ENCODE results near the gene VAV2.

Gene VAV2

DNA sequence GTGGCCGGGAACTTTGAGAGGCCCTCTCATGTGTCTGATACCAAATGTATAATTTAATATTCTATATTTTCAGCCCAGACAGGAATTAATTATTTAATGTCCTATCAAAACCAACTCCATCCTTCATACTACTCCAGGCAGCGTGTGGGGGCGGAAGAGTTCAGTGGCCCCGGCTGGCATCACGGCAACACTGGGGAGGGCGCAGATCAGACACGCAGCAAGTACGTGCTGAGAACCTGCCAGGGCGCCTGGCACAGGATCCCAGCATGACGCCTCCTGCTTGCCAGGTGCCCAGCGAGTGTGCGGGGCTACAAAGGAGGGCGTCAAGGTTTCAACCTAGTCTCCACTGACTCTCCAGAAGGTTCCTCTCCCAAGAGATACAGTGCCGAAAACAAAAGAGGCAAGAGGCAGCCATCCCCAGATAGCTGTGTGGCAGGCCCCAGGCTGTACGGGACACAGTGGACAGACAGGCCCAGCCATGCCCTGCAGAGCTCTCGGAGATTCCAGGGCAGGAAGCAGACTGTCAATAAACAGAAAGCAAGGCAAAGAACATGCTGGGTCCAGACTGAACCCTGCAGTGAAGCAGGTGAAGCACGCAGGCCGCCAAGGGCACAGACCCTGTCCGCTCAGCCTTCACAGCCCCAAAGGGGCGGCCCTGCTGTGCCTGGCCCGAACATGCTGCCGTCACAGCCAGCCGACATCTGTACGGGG, 110.3 kb downstream of the VAV2 start:
- Mint-ChIP-seq H3K36me3 (ENCODE audit: low read depth) (no peaks in the 10 kb centered on the region), H3K4me3 (no peak overlapping the region), H3K27ac (no peak overlapping the region), H3K4me1 (no peaks in the 10 kb centered on the region), H3K27me3 (no peaks in the 10 kb centered on the region), H3K9me3 (no peaks in the 10 kb centered on the region)
- no peak for DNase-seq
- ATAC-seq: no peak

DNA sequence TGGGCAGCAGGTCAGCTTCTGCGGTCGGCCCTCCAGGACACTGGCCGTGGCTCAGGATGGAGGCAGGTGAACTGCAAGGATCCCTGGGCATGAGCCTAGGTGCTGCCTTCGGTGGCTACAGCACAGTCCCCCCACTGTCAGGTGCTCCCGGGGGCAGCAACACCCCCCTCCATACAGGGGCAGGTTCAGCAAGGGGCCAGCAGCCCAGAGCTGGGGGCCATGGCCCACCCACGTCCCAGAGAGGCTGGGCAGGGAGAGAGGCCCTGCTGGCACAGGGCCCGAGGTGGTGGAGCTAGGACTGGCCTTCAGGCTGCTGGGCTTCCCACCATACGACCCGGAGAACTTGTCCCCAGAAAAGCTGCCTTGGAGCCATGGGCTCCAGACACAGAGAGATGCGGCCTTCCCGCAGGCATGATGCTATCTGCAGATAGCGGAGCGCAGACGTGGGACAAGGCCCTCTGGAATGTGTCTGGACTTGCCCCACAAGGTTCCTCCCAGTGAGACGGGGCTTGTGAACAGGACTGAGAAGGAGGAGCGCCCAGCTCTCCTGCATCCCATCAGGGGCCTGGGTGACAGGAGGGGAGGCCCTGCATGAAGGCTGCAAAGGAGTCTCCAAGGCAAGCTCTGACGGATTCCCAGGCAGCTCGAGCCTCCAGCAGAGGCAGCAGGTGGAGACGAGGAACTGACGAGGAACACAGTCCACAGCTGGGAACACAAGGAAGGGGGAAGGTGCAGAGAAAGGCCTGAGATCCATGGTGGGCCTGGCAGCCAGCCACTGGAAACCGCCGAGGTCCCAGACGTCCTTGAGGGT, 111.1 kb downstream of the VAV2 start:
- ATAC-seq: no peak
- Mint-ChIP-seq H3K27me3 (no peaks in the 10 kb centered on the region), H3K9me3 (no peaks in the 10 kb centered on the region), H3K4me1 (no peaks in the 10 kb centered on the region), H3K36me3 (ENCODE audit: low read depth) (no peaks in the 10 kb centered on the region), H3K4me3 (no peak overlapping the region), H3K27ac (no peak overlapping the region)
- no peak for DNase-seq

DNA sequence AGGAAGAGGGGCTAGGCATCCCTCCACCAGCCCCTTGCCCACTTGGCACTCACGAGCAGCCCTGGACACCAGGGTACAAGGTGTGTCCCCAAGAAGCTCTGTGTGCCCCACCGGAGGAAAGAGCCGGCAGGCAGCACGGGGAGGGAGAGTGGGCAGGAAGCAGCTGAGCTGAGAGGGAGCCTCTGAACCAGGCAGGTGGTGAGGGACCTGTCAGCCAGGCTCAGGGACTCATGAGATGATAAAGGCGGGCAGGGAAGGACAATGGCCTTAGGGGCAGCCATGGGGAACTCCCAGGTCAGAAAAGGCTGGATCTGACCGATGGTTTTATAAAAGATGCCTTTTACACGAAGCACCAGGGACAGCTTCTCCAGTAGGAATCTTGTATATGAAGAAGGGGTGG, 112.0 kb downstream of the VAV2 start:
- H3K36me3 Mint-ChIP-seq (ENCODE audit: low read depth): no peaks in the 10 kb centered on the region
- H3K27me3 Mint-ChIP-seq: no peaks in the 10 kb centered on the region
- DNase-seq: no peak
- no peak overlapping the region for H3K4me3 Mint-ChIP-seq
- H3K27ac Mint-ChIP-seq: no peak overlapping the region
- H3K9me3 Mint-ChIP-seq: no peaks in the 10 kb centered on the region
- no peaks in the 10 kb centered on the region for H3K4me1 Mint-ChIP-seq
- ATAC-seq: no peak

DNA sequence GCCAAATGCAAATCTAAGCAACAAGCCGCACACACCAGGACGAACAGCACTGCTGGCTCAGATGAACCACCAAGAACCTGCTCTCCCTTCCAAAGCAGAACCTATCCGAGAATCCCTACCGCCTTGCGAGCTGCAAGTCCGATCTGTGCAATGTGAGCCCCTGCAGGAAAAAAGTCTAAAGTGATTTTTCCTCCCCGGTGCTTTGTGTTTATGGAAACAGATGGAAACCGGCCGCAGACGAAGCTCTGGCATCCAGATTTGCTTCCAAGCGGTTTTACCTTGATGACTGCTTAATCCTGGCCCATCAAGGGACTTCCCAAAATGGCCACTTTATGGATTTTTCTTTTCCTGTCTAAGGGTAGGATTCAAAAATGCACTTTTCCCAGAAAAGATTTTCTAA, 112.5 kb downstream of the VAV2 start:
- Mint-ChIP-seq H3K4me3 (no peak overlapping the region), H3K9me3 (no peaks in the 10 kb centered on the region), H3K4me1 (no peaks in the 10 kb centered on the region), H3K36me3 (ENCODE audit: low read depth) (no peaks in the 10 kb centered on the region), H3K27me3 (no peaks in the 10 kb centered on the region), H3K27ac (no peak overlapping the region)
- no peak for ATAC-seq
- no peak for DNase-seq

DNA sequence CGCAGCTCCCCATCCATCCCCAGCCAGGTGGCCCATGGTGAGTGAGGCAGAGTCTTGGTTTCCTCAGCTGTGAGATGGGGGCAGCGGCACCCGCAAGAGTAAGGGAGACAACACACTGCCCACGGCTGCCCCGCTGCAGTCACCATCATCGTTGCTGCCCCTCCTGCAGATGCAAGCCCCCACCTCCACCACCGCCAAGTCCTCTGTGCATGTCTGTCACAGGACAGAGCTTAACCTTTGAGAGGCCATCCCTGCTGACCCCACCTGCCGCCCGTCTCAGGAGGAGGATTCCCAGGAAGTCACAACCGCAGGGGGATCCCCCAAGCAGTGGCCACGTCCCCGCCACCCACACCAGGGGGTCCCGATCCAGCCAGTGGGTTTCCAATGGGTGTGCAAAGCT, 113.7 kb downstream of the VAV2 start:
- H3K27me3 Mint-ChIP-seq: no peaks in the 10 kb centered on the region
- H3K4me3 Mint-ChIP-seq: no peak overlapping the region
- no peak overlapping the region for H3K27ac Mint-ChIP-seq
- DNase-seq: no peak
- H3K4me1 Mint-ChIP-seq: no peaks in the 10 kb centered on the region
- ATAC-seq: no peak
- H3K9me3 Mint-ChIP-seq: no peaks in the 10 kb centered on the region
- no peaks in the 10 kb centered on the region for H3K36me3 Mint-ChIP-seq (ENCODE audit: low read depth)

DNA sequence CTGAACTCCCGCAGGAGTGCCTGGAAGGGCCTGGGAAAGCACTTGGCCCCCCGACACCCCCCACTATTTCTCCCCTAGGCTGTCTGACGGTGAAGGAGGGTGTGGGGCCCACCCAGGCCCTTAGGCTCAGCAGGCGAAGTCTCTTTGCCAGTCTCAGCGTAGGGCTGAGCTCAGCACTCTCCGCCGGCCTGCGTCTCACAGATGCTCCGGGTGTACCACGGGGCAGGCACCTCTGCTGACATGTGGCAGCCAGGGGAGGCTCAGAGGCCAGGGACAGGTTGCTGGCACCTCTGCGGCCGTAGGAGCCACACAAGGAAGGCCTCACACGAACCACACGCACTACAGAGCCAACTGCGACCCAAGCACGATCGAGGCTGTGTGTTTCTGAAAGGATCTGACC, 114.2 kb downstream of the VAV2 start:
- Mint-ChIP-seq H3K36me3 (ENCODE audit: low read depth) (no peaks in the 10 kb centered on the region), H3K9me3 (no peaks in the 10 kb centered on the region), H3K4me1 (no peaks in the 10 kb centered on the region), H3K27me3 (no peaks in the 10 kb centered on the region), H3K4me3 (no peak overlapping the region), H3K27ac (no peak overlapping the region)
- DNase-seq (no peak), ATAC-seq (no peak)

DNA sequence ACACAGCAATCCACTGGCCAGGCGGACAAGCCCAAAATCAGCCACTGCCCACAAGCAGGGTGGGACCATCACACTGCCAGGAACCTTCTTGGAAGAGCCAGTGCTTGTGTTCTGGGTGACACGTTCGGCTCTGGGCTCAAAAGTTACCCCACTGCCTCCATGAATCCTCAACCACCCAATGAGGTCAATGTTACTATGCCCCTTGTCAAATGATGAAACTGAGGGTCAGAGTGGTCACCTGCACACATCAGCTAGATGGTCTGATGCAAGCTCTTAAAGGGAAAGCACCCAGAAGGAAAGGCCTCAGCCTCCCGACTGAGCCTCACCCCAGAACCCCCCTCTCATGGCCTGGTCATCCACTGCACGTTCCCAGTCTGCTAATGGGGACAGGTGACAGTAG, 114.8 kb downstream of the VAV2 start:
- ATAC-seq (no peak), DNase-seq (no peak)
- H3K27me3 Mint-ChIP-seq: no peaks in the 10 kb centered on the region
- H3K27ac Mint-ChIP-seq: no peak overlapping the region
- no peaks in the 10 kb centered on the region for H3K9me3 Mint-ChIP-seq
- H3K4me3 Mint-ChIP-seq: no peak overlapping the region
- no peaks in the 10 kb centered on the region for H3K36me3 Mint-ChIP-seq (ENCODE audit: low read depth)
- H3K4me1 Mint-ChIP-seq: no peaks in the 10 kb centered on the region

DNA sequence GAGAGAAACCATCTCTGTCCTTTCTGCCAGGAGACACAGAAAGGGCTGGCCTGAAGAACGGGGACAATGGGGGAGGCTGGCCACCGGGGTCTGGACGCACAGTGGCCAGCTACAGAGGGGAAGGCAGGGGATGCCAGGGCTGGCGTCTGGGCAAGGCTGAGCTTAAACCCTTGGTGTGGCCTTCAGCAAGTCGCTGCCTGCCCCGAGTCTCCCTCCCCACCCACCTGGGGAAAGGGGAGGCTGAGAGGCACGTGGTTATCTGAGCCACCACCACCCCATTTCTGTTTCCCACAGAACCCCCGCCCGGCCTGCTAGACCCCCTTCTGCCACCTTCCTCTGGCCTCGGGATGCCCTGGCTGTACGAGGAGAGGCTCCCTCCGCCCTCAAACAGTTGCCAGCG, 115.3 kb downstream of the VAV2 start:
- Mint-ChIP-seq H3K4me1 (no peaks in the 10 kb centered on the region), H3K36me3 (ENCODE audit: low read depth) (no peaks in the 10 kb centered on the region)

DNA sequence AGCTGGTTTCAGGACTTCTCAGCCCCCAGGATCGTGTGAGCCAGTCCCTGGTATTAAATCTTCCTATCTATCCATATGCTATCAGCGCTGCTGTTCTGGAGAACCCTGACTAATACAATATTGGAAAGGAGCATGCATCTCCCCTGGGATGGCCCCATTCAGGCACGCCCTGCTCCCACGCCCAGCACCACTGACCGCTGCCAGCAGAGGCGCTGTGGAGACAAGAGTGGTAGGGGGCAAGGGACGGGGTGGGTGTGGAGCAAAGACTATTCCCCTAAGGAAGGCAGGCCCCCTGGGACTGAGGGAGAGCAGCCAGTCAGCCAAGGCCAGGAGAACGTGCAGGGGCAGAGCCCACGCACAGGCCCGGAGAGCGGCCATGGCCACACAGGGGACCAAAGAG, 116.0 kb downstream of the VAV2 start:
- no peaks in the 10 kb centered on the region for H3K36me3 Mint-ChIP-seq (ENCODE audit: low read depth)
- ATAC-seq (no peak), DNase-seq (no peak)
- H3K4me3 Mint-ChIP-seq: no peak overlapping the region
- H3K4me1 Mint-ChIP-seq: no peaks in the 10 kb centered on the region
- no peak overlapping the region for H3K27ac Mint-ChIP-seq
- H3K9me3 Mint-ChIP-seq: no peaks in the 10 kb centered on the region
- H3K27me3 Mint-ChIP-seq: no peaks in the 10 kb centered on the region

More for the DNA sequence above, 115.3 kb downstream of the VAV2 start:
- no peak overlapping the region for H3K27ac Mint-ChIP-seq
- no peaks in the 10 kb centered on the region for H3K9me3 Mint-ChIP-seq
- ATAC-seq (no peak), DNase-seq (no peak)
- H3K27me3 Mint-ChIP-seq: no peaks in the 10 kb centered on the region
- no peak overlapping the region for H3K4me3 Mint-ChIP-seq

DNA sequence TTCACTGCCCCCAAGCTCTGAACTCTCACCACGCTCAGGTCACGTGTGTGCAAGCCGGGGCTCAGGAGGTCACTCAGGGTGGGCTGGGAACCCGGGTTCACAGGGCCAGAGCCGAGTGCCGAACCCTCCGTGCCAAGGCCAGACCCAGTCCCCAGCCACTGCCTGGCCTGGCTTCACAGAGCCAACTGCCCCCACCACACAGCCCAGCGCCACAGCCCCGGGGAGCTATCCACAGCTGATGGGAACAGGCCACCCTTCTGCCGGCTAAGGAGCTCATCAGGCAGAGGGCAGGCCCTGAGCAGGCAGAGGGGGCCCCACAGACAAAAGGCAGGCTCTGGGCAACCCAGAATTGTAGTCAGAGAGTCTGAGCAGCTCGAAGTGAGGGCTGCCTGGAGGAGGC, 117.0 kb downstream of the VAV2 start:
- no peak for DNase-seq
- H3K27me3 Mint-ChIP-seq: peaks cover 1% of the 10 kb centered on the region
- H3K4me3 Mint-ChIP-seq: no peak overlapping the region
- H3K9me3 Mint-ChIP-seq: no peaks in the 10 kb centered on the region
- peaks cover 5% of the 10 kb centered on the region for H3K4me1 Mint-ChIP-seq
- no peak overlapping the region for H3K27ac Mint-ChIP-seq
- no peaks in the 10 kb centered on the region for H3K36me3 Mint-ChIP-seq (ENCODE audit: low read depth)
- ATAC-seq: no peak

DNA sequence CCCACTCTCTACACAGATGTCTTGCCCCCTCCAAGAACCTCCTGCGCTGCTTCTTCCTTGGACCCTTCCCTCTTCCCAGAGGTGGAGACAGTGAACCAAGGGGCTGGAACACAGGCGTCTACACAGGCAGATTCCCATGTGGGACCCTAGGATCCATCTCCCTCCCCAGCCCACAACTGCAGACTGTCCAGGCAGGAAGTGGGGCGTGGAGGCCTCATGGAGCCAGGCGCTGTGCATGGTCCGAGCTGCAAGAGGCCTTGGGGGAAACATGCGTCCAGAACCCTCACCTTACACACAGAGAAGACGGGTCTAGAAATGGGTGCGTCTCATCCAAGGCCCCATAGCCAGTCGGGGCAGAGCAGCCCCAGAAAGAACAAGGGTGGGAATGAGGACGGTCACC, 117.5 kb downstream of the VAV2 start:
- DNase-seq (no peak), ATAC-seq (no peak)
- H3K27me3 Mint-ChIP-seq: peaks cover 3% of the 10 kb centered on the region
- no peaks in the 10 kb centered on the region for H3K9me3 Mint-ChIP-seq
- no peaks in the 10 kb centered on the region for H3K36me3 Mint-ChIP-seq (ENCODE audit: low read depth)
- peaks cover 10% of the 10 kb centered on the region for H3K4me1 Mint-ChIP-seq
- H3K27ac Mint-ChIP-seq: no peak overlapping the region
- no peak overlapping the region for H3K4me3 Mint-ChIP-seq

DNA sequence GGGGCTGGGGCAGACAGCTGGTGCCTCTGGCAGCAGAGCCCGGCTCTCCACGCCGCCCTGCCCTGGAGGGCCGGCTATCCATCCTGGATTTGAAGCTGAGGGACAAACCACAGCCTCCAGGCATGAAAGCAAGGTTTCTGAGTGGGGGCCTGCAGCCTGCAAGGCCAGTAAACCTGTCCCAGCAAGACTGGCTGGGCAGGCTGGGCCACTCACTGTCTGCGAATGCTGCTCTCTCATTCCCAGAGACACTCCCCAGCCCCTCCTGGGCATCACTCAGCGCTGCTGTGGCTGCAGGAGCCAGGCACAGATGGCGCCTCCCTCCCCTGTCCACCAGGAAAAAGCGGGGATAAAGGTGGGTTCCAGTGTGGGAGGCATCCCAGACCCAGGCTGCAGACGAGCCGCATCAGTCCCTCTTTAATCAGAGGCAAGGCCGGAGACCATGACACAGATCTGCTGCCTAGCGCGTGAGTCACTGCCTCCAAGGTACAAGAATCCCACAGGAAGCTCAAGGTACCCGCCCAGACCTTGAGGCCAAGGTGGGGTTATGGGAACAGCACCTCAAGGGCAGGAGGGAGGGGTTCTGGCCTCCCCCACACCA, 118.0 kb downstream of the VAV2 start:
- Mint-ChIP-seq H3K27me3 (peaks cover 5% of the 10 kb centered on the region), H3K4me3 (no peak overlapping the region), H3K9me3 (no peaks in the 10 kb centered on the region), H3K27ac (no peak overlapping the region), H3K36me3 (ENCODE audit: low read depth) (no peaks in the 10 kb centered on the region), H3K4me1 (peaks cover 15% of the 10 kb centered on the region)
- DNase-seq: no peak
- no peak for ATAC-seq

DNA sequence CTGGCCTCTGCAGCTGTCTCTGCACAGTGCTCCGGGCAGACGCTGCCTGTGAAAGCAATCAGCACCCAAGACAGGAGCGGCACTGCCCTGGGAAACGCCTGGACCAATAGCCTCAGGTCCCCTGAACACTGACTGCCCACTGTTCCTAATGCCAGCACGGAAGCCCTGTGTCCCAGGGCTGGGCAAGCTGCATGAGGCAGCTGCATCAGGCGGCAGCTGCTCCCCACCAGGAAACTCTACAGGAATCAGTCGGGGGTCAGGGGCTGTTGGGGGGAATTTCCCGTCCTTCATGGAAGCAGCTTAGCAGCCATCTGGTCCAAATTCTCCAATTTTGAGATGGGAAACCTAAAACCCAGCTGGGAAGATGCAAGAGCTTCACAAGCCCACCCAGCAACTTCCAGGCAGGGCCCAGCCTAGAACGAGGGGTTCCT, 118.6 kb downstream of the VAV2 start:
- H3K4me1 Mint-ChIP-seq: peaks cover 15% of the 10 kb centered on the region
- no peak for ATAC-seq
- H3K27ac Mint-ChIP-seq: no peak overlapping the region
- no peak for DNase-seq
- H3K36me3 Mint-ChIP-seq (ENCODE audit: low read depth): no peaks in the 10 kb centered on the region
- H3K9me3 Mint-ChIP-seq: no peaks in the 10 kb centered on the region
- H3K27me3 Mint-ChIP-seq: peaks cover 5% of the 10 kb centered on the region
- H3K4me3 Mint-ChIP-seq: no peak overlapping the region

DNA sequence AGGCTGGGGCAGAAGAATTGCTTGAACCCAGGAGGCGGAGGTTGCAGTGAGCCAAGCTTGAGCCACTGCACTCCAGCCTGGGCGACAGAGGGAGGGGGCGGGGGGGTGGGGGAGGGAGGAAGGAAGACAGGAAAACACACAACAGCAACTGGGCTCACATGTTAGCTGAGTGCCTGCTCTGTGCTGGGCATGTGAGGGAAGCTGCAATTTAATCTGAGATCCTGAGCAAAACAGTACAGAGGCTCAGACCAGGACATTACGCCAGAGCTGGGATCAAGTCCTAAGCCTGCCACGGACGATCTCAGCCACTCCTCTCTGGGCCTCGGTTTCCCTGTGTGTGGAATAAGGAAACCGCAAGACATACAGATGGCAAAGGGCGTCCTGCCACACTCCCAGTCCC, 119.1 kb downstream of the VAV2 start:
- Mint-ChIP-seq H3K4me3 (no peak overlapping the region), H3K27me3 (peaks cover 5% of the 10 kb centered on the region), H3K9me3 (no peaks in the 10 kb centered on the region), H3K36me3 (ENCODE audit: low read depth) (no peaks in the 10 kb centered on the region), H3K4me1 (peaks cover 15% of the 10 kb centered on the region), H3K27ac (no peak overlapping the region)
- ATAC-seq (no peak), DNase-seq (no peak)
